Subcutaneous adipose tissue (tissue), 4 donors: ENCODE measurements around the gene SLAIN2. TPM values are rescaled to one million over a fixed set of nuclear protein-coding genes. Genes with fewer than 3 reads are reported as not detected.

Experiments used
- total RNA-seq, 4 donors: library from RNA; depleted of rRNA; stranded (reverse); fragments of >200 nt; gene quantifications; one replicate each; pipeline ENCODE4 v1.1.0, GENCODE V29; 2016
- TF ChIP-seq, protein P1 (sequence below): fragments of 450-650 bp; IDR thresholded peaks from one replicate; pipeline ENCODE4 v1.5.1; 2016; ENCODE audit warnings: low read depth, mild to moderate bottlenecking, control low read depth, antibody characterized with exemption, moderate library complexity

SLAIN2 gene
- total RNA-seq, 4 donors from 2014 or later: 32.6 to 75.7 (median 59.4) TPM

DNA sequence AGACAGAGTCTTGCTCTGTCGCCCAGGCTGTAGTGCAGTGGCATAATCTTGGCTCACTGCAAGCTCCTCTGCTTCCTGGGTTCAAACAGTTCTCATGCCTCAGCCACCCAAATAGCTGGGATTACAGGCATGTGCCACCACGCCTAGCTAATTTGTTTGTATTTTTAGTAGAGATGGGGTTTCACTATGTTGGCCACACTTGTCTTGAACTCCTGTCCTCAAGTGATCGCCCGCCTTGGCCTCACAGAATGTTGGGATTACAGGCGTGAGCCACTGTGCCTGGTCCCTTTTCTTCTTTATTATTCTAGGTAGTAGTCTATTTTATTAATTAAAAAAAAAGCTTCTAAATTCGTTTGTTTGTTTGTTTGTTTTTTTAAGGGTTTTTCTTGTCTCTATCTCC, 59.1 kb downstream of the SLAIN2 start:
- TF ChIP-seq, protein P1, sequence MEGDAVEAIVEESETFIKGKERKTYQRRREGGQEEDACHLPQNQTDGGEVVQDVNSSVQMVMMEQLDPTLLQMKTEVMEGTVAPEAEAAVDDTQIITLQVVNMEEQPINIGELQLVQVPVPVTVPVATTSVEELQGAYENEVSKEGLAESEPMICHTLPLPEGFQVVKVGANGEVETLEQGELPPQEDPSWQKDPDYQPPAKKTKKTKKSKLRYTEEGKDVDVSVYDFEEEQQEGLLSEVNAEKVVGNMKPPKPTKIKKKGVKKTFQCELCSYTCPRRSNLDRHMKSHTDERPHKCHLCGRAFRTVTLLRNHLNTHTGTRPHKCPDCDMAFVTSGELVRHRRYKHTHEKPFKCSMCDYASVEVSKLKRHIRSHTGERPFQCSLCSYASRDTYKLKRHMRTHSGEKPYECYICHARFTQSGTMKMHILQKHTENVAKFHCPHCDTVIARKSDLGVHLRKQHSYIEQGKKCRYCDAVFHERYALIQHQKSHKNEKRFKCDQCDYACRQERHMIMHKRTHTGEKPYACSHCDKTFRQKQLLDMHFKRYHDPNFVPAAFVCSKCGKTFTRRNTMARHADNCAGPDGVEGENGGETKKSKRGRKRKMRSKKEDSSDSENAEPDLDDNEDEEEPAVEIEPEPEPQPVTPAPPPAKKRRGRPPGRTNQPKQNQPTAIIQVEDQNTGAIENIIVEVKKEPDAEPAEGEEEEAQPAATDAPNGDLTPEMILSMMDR: no peak

DNA sequence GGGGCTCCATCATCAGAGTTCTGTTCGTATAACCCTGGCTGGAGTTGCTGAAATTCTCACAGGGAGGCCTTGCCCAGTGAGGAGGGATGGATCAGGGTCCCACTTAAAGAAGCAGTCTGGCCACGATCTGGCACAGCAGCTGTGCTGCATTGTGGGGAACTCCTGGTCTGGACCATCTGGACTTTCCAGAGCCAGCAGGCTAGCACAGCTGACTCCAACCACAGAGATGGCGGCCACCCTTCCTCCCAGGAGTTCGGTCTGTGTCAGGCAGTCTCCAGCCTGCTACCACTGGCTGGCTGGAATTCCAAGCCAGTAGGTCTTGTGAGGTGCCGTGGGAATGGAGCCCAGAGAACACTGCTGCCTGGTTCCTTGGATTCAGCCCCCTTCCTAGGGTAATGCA, 62.0 kb downstream of the SLAIN2 start:
- TF ChIP-seq, protein P1: no peak

DNA sequence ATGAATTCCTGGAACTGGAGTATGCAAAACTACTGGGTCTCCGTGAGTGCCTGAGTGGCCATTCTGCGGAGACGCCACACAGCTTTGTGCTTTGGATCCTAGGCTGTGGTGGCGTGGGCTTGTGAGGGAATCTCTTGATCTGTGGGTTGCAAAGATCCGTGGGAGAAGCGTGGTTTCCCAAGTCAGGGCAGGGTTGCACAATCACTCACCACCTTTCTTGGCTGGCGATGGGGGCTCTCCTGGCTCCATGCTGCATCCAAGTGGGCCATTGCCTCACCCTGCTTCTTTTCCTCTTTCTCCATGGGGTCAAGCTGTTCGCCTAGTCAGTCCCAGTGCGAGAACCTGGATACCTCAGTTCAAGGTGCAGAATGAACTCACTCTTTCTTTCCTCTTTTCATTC, 62.5 kb downstream of the SLAIN2 start:
- TF ChIP-seq, protein P1: no peak

- TF ChIP-seq, protein P1: no peak
Measured at GRCh38 chr4:48405924-48406323, 64.6 kb downstream of the SLAIN2 start.

GRCh38 chr4:48409203-48409602, 67.9 kb downstream of the SLAIN2 start:
- TF ChIP-seq, protein P1: no peak

- TF ChIP-seq, protein P1: no peak
Measured at GRCh38 chr4:48410812-48411211, 69.5 kb downstream of the SLAIN2 start.

DNA sequence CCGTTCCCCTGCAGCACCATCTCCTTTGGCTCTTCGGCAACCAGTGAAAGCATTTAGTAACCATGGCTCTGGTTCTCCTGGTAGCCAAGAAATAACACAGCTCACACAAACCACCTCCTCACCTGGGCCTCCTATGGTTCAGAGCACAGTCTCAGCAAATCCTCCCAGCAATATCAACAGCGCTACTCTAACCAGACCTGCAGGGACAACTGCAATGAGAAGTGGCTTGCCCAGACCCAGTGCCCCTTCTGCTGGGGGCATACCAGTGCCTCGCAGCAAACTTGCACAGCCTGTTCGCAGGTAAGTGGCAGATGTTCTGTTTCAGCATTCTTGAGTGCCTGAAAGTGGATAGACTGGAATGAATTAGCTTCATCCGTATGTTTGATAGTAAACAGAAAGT, 78.8 kb downstream of the SLAIN2 start:
- TF ChIP-seq, protein P1: no peak
